Adipocyte (in vitro differentiated cells): ENCODE results near the gene XXYLT1.
A peak's percentile ranks its signal among the peaks of the same experiment; 100 is the strongest.

Source experiments
- DNase-seq: peaks from one replicate; pipeline ENCODE4 v3.0.0-alpha.2; 2015; ENCODE audit warnings: low read depth
- H3K27me3 ChIP-seq: replicated peaks from 2 replicates; pipeline ENCODE4 v1.7.0; 2013; ENCODE audit warnings: mild to moderate bottlenecking, low read length, moderate library complexity; ENCODE audit not compliant: control insufficient read depth, insufficient read depth
- H3K36me3 ChIP-seq: 2 replicates; pipeline ENCODE4 v1.7.0; 2013; ENCODE audit warnings: low read length, mild to moderate bottlenecking, moderate library complexity; ENCODE audit not compliant: control insufficient read depth, insufficient read depth, severe bottlenecking
- H3K4me1 ChIP-seq: 2 replicates; pipeline ENCODE4 v1.7.0; 2013; ENCODE audit warnings: mild to moderate bottlenecking, low read length, moderate library complexity; ENCODE audit not compliant: control insufficient read depth, insufficient read depth
- H3K4me3 ChIP-seq: 2 replicates; pipeline ENCODE4 v1.7.0; 2013; ENCODE audit warnings: mild to moderate bottlenecking, low read length, moderate library complexity
- H3K9ac ChIP-seq: 2 replicates; pipeline ENCODE4 v1.7.0; 2013; ENCODE audit warnings: mild to moderate bottlenecking, low read length, moderate library complexity
- H3K9me3 ChIP-seq: 2 replicates; pipeline ENCODE4 v1.7.0; 2013; ENCODE audit warnings: mild to moderate bottlenecking, low read length, moderate library complexity; ENCODE audit not compliant: control insufficient read depth

XXYLT1 gene

GRCh38 chr3:195106418-195106906 is 164.5 kb downstream of the XXYLT1 start:
- Histone ChIP-seq H3K27me3 (no peaks in the 10 kb centered on the region), H3K4me1 (peaks cover 35% of the 10 kb centered on the region), H3K9me3 (no peaks in the 10 kb centered on the region), H3K36me3 (no peaks in the 10 kb centered on the region), H3K9ac (peak overlapping the region; percentile 35), H3K4me3 (no peak overlapping the region)
- peak; percentile 86 for DNase-seq

- DNase-seq, result no peak
- Histone ChIP-seq H3K4me3 (no peak overlapping the region), H3K9me3 (no peaks in the 10 kb centered on the region), H3K27me3 (no peaks in the 10 kb centered on the region), H3K9ac (peak overlapping the region; percentile 35), H3K36me3 (no peaks in the 10 kb centered on the region), H3K4me1 (peaks cover 35% of the 10 kb centered on the region)
These were observed 165.0 kb downstream of the XXYLT1 start for GRCh38 chr3:195105841-195106417.

GRCh38 chr3:195105389-195105788 is 165.6 kb downstream of the XXYLT1 start:
- Histone ChIP-seq H3K9ac (no peak overlapping the region), H3K4me3 (no peak overlapping the region), H3K4me1 (peaks cover 33% of the 10 kb centered on the region), H3K9me3 (no peaks in the 10 kb centered on the region), H3K36me3 (no peaks in the 10 kb centered on the region), H3K27me3 (no peaks in the 10 kb centered on the region)
- no peak for DNase-seq

- Histone ChIP-seq H3K4me3 (no peak overlapping the region), H3K4me1 (peaks cover 31% of the 10 kb centered on the region), H3K27me3 (no peaks in the 10 kb centered on the region), H3K9me3 (no peaks in the 10 kb centered on the region), H3K9ac (no peak overlapping the region), H3K36me3 (no peaks in the 10 kb centered on the region)
- DNase-seq, result no peak
These were observed 166.6 kb downstream of the XXYLT1 start for GRCh38 chr3:195104340-195104739.

GRCh38 chr3:195103623-195104022 is 167.3 kb downstream of the XXYLT1 start:
- no peaks in the 10 kb centered on the region for H3K36me3 ChIP-seq
- H3K27me3 ChIP-seq, result no peaks in the 10 kb centered on the region
- DNase-seq, result peak; percentile 35

GRCh38 chr3:195102609-195103467 is 168.1 kb downstream of the XXYLT1 start:
- peak overlapping the region; percentile 44 for H3K9ac ChIP-seq
- H3K4me3 ChIP-seq, result no peak overlapping the region
- peak; percentile 91 for DNase-seq
- no peaks in the 10 kb centered on the region for H3K9me3 ChIP-seq
- H3K4me1 ChIP-seq, result peaks cover 31% of the 10 kb centered on the region
- no peaks in the 10 kb centered on the region for H3K27me3 ChIP-seq
- no peaks in the 10 kb centered on the region for H3K36me3 ChIP-seq

More at GRCh38 chr3:195103623-195104022, 167.3 kb downstream of the XXYLT1 start:
- Histone ChIP-seq H3K9ac (peak overlapping the region; percentile 44), H3K9me3 (no peaks in the 10 kb centered on the region), H3K4me3 (no peak overlapping the region), H3K4me1 (peaks cover 31% of the 10 kb centered on the region)

GRCh38 chr3:195101927-195102608 is 168.9 kb downstream of the XXYLT1 start:
- Histone ChIP-seq H3K27me3 (no peaks in the 10 kb centered on the region), H3K9ac (no peak overlapping the region), H3K4me3 (no peak overlapping the region), H3K9me3 (no peaks in the 10 kb centered on the region), H3K4me1 (peaks cover 31% of the 10 kb centered on the region), H3K36me3 (no peaks in the 10 kb centered on the region)
- no peak for DNase-seq

- Histone ChIP-seq H3K4me1 (peaks cover 31% of the 10 kb centered on the region), H3K4me3 (no peak overlapping the region), H3K9ac (no peak overlapping the region), H3K9me3 (no peaks in the 10 kb centered on the region), H3K27me3 (no peaks in the 10 kb centered on the region), H3K36me3 (no peaks in the 10 kb centered on the region)
- DNase-seq, result peak; percentile 48
These were observed 169.9 kb downstream of the XXYLT1 start for GRCh38 chr3:195101001-195101583.

- Histone ChIP-seq H3K27me3 (no peaks in the 10 kb centered on the region), H3K9me3 (no peaks in the 10 kb centered on the region), H3K4me3 (no peak overlapping the region), H3K4me1 (peaks cover 31% of the 10 kb centered on the region), H3K9ac (no peak overlapping the region), H3K36me3 (no peaks in the 10 kb centered on the region)
- no peak for DNase-seq
These were observed 170.8 kb downstream of the XXYLT1 start for GRCh38 chr3:195099951-195100785.

GRCh38 chr3:195098741-195099525 is 172.0 kb downstream of the XXYLT1 start:
- Histone ChIP-seq H3K36me3 (no peaks in the 10 kb centered on the region), H3K9ac (no peak overlapping the region), H3K27me3 (no peaks in the 10 kb centered on the region), H3K4me1 (peaks cover 28% of the 10 kb centered on the region), H3K4me3 (no peak overlapping the region), H3K9me3 (no peaks in the 10 kb centered on the region)
- no peak for DNase-seq
